Naive thymus-derived CD4-positive, alpha-beta T cell (primary cell): ENCODE measurements around the gene REC114. TPM values are rescaled to one million over a fixed set of nuclear protein-coding genes. Genes with fewer than 3 reads are reported as not detected.

Experiments
- ATAC-seq: fragments of 150-1000 bp; cut with Tn5 transposase; 2 replicates; pipeline ENCODE4 v1.10.0; 2021; ENCODE audit warnings: mild to moderate bottlenecking, moderate library complexity
- CTCF ChIA-PET: fragments of 350-600 bp; sonication (Branson Sonifier 250); formaldehyde crosslinking; loops from one replicate; lab custom pipeline; 2021; ENCODE audit warnings: antibody characterized with exemption; lab: Charles Lee
- POLR2A ChIA-PET: fragments of 350-600 bp; sonication (Branson Sonifier 250); formaldehyde crosslinking; loops from one replicate; lab custom pipeline; 2021; ENCODE audit warnings: antibody characterized with exemption, inconsistent platforms; lab: Charles Lee
- DNase-seq, 9 donors: peaks; one replicate each; pipeline versions ENCODE4 v3.0.0 to v3.0.0-alpha.2; 2020 to 2022; ENCODE audit warnings: mixed read lengths in 1 of 9
- H3K27ac ChIP-seq: one replicate; pipeline ENCODE4 v1.7.0; 2013; ENCODE audit warnings: mild to moderate bottlenecking, low read depth, low read length, moderate library complexity
- H3K27me3 ChIP-seq, 2 donors: one replicate each; pipeline ENCODE4 v1.7.0; 2013; ENCODE audit warnings: low read length in 2 of 2, mild to moderate bottlenecking in 2 of 2, moderate library complexity in 2 of 2; ENCODE audit not compliant: control insufficient read depth in 2 of 2, insufficient read depth in 2 of 2
- H3K36me3 ChIP-seq, 3 experiments: 1 replicate in 2 of 3; 2 replicates in 1 of 3; pipeline ENCODE4 v1.7.0; 2013; ENCODE audit warnings: low read length in 3 of 3, mild to moderate bottlenecking in 3 of 3, moderate library complexity in 1 of 3; ENCODE audit not compliant: insufficient read depth in 3 of 3, control insufficient read depth in 2 of 3
- H3K4me1 ChIP-seq, 2 donors: one replicate each; pipeline ENCODE4 v1.7.0; 2013; ENCODE audit warnings: low read length in 2 of 2, mild to moderate bottlenecking in 2 of 2, moderate library complexity in 1 of 2; ENCODE audit not compliant: control insufficient read depth in 2 of 2, insufficient read depth in 2 of 2
- H3K4me3 ChIP-seq: 2 replicates; pipeline ENCODE4 v1.7.0; 2013; ENCODE audit warnings: mild to moderate bottlenecking, low read length
- H3K9me3 ChIP-seq, 3 experiments: 1 replicate in 2 of 3; 2 replicates in 1 of 3; pipeline ENCODE4 v1.7.0; 2013; ENCODE audit warnings: low read length in 3 of 3; ENCODE audit not compliant: control insufficient read depth in 2 of 3
- H3K27ac Mint-ChIP-seq, 9 donors: one replicate each; pipeline ENCODE4 v1.8.0; 2020 to 2022; ENCODE audit warnings: mixed read lengths in 9 of 9, mild to moderate bottlenecking in 8 of 9, moderate library complexity in 5 of 9, inconsistent platforms in 2 of 9
- H3K27me3 Mint-ChIP-seq, 5 donors: one replicate each; pipeline ENCODE4 v1.8.0; 2021 to 2022; ENCODE audit warnings: mixed read lengths in 5 of 5, mild to moderate bottlenecking in 1 of 5
- H3K36me3 Mint-ChIP-seq, 5 donors: one replicate each; pipeline ENCODE4 v1.8.0; 2020 to 2022; ENCODE audit warnings: mixed read lengths in 5 of 5, mild to moderate bottlenecking in 3 of 5, inconsistent platforms in 1 of 5
- H3K4me1 Mint-ChIP-seq, 7 donors: one replicate each; pipeline ENCODE4 v1.8.0; 2020 to 2022; ENCODE audit warnings: mixed read lengths in 7 of 7, mild to moderate bottlenecking in 3 of 7, inconsistent platforms in 1 of 7
- H3K4me3 Mint-ChIP-seq, 10 donors: one replicate each; pipeline ENCODE4 v1.8.0; 2020 to 2022; ENCODE audit warnings: mild to moderate bottlenecking in 10 of 10, mixed read lengths in 10 of 10, moderate library complexity in 6 of 10, inconsistent platforms in 2 of 10
- H3K9me3 Mint-ChIP-seq, 11 donors: one replicate each; pipeline ENCODE4 v1.8.0; 2020 to 2022; ENCODE audit warnings: mixed read lengths in 11 of 11, mild to moderate bottlenecking in 4 of 11, inconsistent platforms in 1 of 11, moderate library complexity in 1 of 11
- intact Hi-C, 2 donors: fragments of 100-400 bp; cut with micrococcal nuclease; formaldehyde crosslinking; loops; one replicate each; pipeline ENCODE4 v1.15.1; 2023
- polyA plus RNA-seq, 2 donors: library from polyadenylated mRNA; unstranded; fragments of 300-500 nt; fragmentation: Illumina TruSeq; gene quantifications; one replicate each; pipeline ENCODE4 v1.2.3, GENCODE V29; 2021
- total RNA-seq, 6 experiments: library from RNA in 5 of 6; stranded (reverse) in 5 of 6; gene quantifications; 1 replicate in 5 of 6; 2 replicates in 1 of 6; pipeline ENCODE4 v1.2.3 and lab custom pipeline; 2021 to 2026

The REC114 gene
- total and polyA plus RNA-seq, 7 experiments from 2014 or later = not detected

DNA sequence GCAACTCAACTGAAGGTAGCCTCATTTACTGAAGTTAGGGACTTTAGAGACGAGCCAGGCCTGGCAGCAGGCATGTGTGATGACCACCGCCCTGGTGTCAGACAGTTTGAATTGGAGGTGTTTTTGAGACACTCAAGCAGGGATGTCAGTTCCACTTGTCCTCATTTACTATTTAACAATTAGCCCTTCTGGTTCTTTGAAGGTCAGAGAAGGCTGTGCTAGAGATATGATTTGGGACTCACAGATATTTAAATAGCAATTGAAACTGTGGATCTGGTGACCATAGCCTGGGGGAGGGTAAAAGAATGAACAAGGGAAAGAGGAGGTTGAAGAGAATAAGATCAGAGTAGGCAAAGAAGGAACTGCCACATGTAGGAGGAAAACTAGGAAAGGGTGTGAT is 74.6 kb downstream of the REC114 start:
- CTCF ChIA-PET = no interaction called here
- peaks cover 0 to 5% (median 0%) of the 10 kb centered on the region in 7 donors for H3K4me1 Mint-ChIP-seq
- peaks cover 0 to 9% (median 0%) of the 10 kb centered on the region in 5 donors for H3K36me3 Mint-ChIP-seq
- H3K27ac Mint-ChIP-seq = no peak overlapping the region
- no peak overlapping the region for H3K4me3 ChIP-seq
- peaks cover 0 to 16% (median 3%) of the 10 kb centered on the region in 5 donors for H3K27me3 Mint-ChIP-seq
- no peaks in the 10 kb centered on the region for H3K36me3 ChIP-seq
- intact Hi-C loops = no loop called here
- ATAC-seq = no peak
- H3K4me1 ChIP-seq = peaks cover 0 to 15% of the 10 kb centered on the region in 2 donors
- H3K27me3 ChIP-seq = no peaks in the 10 kb centered on the region
- no peak for DNase-seq
- POLR2A ChIA-PET = no interaction called here
- no peak overlapping the region for H3K4me3 Mint-ChIP-seq
- H3K27ac ChIP-seq = no peak overlapping the region
- no peaks in the 10 kb centered on the region for H3K9me3 ChIP-seq
- peaks cover 0 to 6% (median 0%) of the 10 kb centered on the region in 11 donors for H3K9me3 Mint-ChIP-seq

DNA sequence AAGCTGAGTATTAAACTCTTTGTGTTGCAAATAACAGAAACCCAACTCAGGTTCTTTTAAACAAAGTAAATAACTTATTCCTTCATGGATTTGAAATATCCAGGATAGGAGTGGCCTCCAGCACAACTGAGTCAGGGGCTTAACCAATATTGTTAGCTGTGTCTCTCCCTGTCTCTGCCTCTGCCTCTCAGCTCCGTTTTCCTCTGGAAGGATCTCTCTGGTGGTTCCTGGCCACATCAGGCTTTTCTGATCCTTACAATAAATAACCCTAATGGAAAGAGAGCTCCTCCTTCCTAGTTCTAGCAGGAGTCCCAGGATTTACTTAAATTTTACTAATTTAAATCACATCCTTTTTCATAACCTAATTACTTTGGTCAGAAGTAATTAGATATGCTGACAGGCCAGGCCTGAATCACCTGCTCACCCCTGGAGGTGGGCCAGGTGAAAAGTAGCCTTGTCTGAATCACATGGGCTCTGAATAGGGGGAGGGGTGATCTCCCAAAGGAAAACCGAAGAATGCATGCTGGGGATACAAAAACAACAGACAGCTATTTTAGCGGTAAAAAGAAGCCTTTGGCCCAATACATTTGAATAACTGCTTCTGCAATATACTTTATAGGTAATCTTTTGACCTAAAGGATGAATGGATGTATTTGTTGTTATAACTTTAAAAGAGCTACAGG is 75.4 kb downstream of the REC114 start:
- Mint-ChIP-seq H3K4me1 (peaks cover 0 to 5% (median 0%) of the 10 kb centered on the region in 7 donors), H3K36me3 (peaks cover 0 to 9% (median 0%) of the 10 kb centered on the region in 5 donors), H3K4me3 (no peak overlapping the region), H3K9me3 (peaks cover 0 to 6% (median 0%) of the 10 kb centered on the region in 11 donors), H3K27me3 (peaks cover 0 to 19% (median 3%) of the 10 kb centered on the region in 5 donors), H3K27ac (no peak overlapping the region)
- H3K9me3 ChIP-seq = no peaks in the 10 kb centered on the region
- no peak for DNase-seq
- H3K27me3 ChIP-seq = no peaks in the 10 kb centered on the region
- CTCF ChIA-PET = no interaction called here
- no peak for ATAC-seq
- H3K27ac ChIP-seq = no peak overlapping the region
- H3K4me1 ChIP-seq = peaks cover 0 to 15% of the 10 kb centered on the region in 2 donors
- POLR2A ChIA-PET = no interaction called here
- H3K36me3 ChIP-seq = no peaks in the 10 kb centered on the region
- H3K4me3 ChIP-seq = no peak overlapping the region
- intact Hi-C loops = no loop called here

DNA sequence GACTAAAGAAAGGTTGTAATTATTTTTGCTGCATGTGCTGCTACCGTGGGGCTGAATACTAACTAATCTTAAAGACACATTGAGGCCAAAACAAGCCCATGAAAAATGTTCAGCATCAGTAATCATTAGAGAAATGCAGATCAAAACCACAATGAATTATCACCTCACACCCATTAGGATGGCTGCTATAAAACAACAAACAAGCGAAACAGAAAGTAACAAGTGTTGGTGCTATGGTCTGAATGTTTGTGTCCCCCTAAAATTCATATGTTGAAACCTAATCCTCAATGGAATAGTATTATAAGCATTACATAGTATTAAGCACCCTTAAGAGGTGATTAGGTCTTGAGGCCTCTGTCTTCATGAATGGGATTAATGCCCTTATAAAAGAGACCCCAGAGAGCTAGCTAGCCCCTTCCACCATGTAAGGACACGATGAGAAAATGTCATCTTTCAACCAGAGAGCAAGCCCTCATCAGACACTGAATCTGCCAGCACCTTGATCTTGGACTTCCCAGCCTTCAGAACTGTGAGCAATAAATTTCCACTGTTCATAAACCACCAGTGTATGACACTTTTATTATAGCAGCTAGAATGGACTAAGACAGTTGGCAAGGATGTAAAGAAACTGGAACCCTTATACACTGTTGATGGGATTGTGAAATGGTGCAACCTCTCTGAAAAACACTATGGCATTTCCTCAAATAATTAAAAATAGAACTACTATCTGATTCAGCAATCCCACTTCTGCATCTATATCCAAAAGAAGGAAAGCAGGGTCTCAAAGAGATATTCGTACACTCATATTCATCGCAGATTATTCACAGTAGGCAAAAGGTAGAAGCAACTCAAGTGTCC is 76.1 kb downstream of the REC114 start:
- no peak overlapping the region for H3K4me3 ChIP-seq
- peaks cover 0 to 15% of the 10 kb centered on the region in 2 donors for H3K4me1 ChIP-seq
- DNase-seq = no peak
- Mint-ChIP-seq H3K4me1 (peaks cover 0 to 5% (median 0%) of the 10 kb centered on the region in 7 donors), H3K9me3 (peaks cover 0 to 6% (median 0%) of the 10 kb centered on the region in 11 donors), H3K27me3 (peaks cover 0 to 26% (median 3%) of the 10 kb centered on the region in 5 donors), H3K27ac (no peak overlapping the region), H3K4me3 (no peak overlapping the region), H3K36me3 (peaks cover 0 to 9% (median 0%) of the 10 kb centered on the region in 5 donors)
- no peaks in the 10 kb centered on the region for H3K27me3 ChIP-seq
- POLR2A ChIA-PET = no interaction called here
- CTCF ChIA-PET = no interaction called here
- H3K36me3 ChIP-seq = no peaks in the 10 kb centered on the region
- no peak for ATAC-seq
- H3K9me3 ChIP-seq = no peaks in the 10 kb centered on the region
- H3K27ac ChIP-seq = no peak overlapping the region
- intact Hi-C loops = no loop called here

DNA sequence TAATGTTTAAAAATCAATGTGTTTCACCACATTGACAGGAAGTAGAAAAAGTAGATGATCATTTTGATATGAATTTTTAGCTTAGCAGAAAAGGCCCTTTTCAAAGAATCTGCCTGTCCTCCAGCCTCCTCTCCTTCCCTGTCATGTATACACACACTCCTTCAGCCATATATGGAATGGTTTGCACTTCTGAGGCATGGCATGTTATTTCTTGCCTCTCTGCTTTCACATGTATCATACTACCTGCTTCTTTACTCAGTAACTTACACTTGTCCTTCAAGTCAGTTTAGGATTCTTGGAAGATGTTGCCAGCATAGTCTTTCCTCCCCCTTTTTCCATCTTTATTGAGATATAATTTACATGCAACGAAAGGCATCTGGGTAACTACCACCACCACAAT is 79.0 kb downstream of the REC114 start:
- POLR2A ChIA-PET = no interaction called here
- Histone ChIP-seq H3K27ac (no peak overlapping the region), H3K9me3 (no peaks in the 10 kb centered on the region), H3K4me1 (peaks cover 0 to 15% of the 10 kb centered on the region in 2 donors), H3K36me3 (no peaks in the 10 kb centered on the region), H3K4me3 (no peak overlapping the region), H3K27me3 (no peaks in the 10 kb centered on the region)
- ATAC-seq (no peak), DNase-seq (no peak)
- H3K9me3 Mint-ChIP-seq = no peaks in the 10 kb centered on the region
- no peak overlapping the region for H3K4me3 Mint-ChIP-seq
- peak overlapping the region in 1 of 9 donors; percentile 26 for H3K27ac Mint-ChIP-seq
- CTCF ChIA-PET = no interaction called here
- H3K36me3 Mint-ChIP-seq = peaks cover 0 to 7% (median 0%) of the 10 kb centered on the region in 5 donors
- H3K4me1 Mint-ChIP-seq = peaks cover 0 to 5% (median 0%) of the 10 kb centered on the region in 7 donors
- H3K27me3 Mint-ChIP-seq = peaks cover 0 to 40% (median 0%) of the 10 kb centered on the region in 5 donors
- intact Hi-C loops = no loop called here

DNA sequence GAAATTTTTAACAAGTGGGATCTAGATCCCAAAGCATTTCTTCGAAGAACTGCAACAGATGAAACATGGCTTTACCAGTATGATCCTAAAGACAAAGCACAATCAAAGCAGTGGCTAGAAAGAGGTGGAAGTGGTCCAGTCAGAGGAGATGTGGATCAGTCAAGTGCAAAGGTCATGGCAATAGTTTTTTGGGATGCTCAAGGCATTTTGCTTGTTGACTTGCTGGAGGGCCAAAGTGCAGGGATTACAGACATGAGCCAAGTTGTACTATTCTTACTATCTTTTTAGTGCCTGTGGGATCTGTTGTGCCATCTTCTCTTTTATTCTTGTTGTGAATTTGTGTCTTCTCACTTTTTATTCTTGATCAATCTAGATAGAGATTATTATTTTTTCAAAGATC is 82.0 kb downstream of the REC114 start:
- ChIA-PET POLR2A (interaction anchor here (0.6 kb wide), 1 partner anchor 39 kb away, joined by 5 read pairs; no protein-coding TSS in a partner anchor), CTCF (no interaction called here)

DNA sequence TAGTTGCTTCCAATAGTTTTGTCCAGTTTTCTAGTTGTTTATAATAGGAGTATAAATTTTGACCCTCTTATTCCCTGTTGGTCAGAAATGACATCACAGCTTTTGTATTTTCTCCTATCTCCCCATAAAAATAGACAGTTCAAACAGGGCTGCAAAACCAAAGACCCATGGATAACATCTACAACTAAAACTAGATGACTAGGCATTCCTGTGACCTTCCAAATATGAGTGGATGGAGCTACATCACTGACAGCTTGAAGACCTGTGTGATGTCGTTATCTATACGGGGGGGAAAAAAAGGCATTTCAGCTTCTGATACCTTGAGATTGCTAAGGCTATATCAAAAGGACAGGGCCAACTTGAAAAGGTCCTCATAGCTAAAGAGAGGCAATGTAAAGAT is 84.6 kb downstream of the REC114 start:
- no peak overlapping the region for H3K4me3 Mint-ChIP-seq
- Histone ChIP-seq H3K4me3 (no peak overlapping the region), H3K27me3 (no peaks in the 10 kb centered on the region), H3K4me1 (no peaks in the 10 kb centered on the region), H3K36me3 (no peaks in the 10 kb centered on the region), H3K9me3 (no peaks in the 10 kb centered on the region), H3K27ac (no peak overlapping the region)
- no peaks in the 10 kb centered on the region for H3K4me1 Mint-ChIP-seq
- POLR2A ChIA-PET = no interaction called here
- H3K36me3 Mint-ChIP-seq = peaks cover 0 to 8% (median 0%) of the 10 kb centered on the region in 5 donors
- H3K27me3 Mint-ChIP-seq = peaks cover 0 to 36% (median 0%) of the 10 kb centered on the region in 5 donors
- CTCF ChIA-PET = no interaction called here
- DNase-seq (no peak), ATAC-seq (no peak)
- H3K27ac Mint-ChIP-seq = no peak overlapping the region
- peaks cover 0 to 3% (median 0%) of the 10 kb centered on the region in 11 donors for H3K9me3 Mint-ChIP-seq
- intact Hi-C loops = no loop called here

More for the DNA sequence above, 82.0 kb downstream of the REC114 start:
- H3K27me3 Mint-ChIP-seq = peaks cover 0 to 42% (median 0%) of the 10 kb centered on the region in 5 donors
- intact Hi-C loops = no loop called here
- DNase-seq (no peak), ATAC-seq (no peak)
- H3K27ac Mint-ChIP-seq = no peak overlapping the region
- Histone ChIP-seq H3K4me3 (no peak overlapping the region), H3K9me3 (no peaks in the 10 kb centered on the region), H3K36me3 (no peaks in the 10 kb centered on the region), H3K27ac (no peak overlapping the region), H3K4me1 (no peaks in the 10 kb centered on the region), H3K27me3 (no peaks in the 10 kb centered on the region)
- H3K9me3 Mint-ChIP-seq = no peaks in the 10 kb centered on the region
- H3K36me3 Mint-ChIP-seq = no peaks in the 10 kb centered on the region
- peaks cover 0 to 1% (median 0%) of the 10 kb centered on the region in 7 donors for H3K4me1 Mint-ChIP-seq
- no peak overlapping the region for H3K4me3 Mint-ChIP-seq
